ENCODE measurements around the gene SDHAF2.

DNA sequence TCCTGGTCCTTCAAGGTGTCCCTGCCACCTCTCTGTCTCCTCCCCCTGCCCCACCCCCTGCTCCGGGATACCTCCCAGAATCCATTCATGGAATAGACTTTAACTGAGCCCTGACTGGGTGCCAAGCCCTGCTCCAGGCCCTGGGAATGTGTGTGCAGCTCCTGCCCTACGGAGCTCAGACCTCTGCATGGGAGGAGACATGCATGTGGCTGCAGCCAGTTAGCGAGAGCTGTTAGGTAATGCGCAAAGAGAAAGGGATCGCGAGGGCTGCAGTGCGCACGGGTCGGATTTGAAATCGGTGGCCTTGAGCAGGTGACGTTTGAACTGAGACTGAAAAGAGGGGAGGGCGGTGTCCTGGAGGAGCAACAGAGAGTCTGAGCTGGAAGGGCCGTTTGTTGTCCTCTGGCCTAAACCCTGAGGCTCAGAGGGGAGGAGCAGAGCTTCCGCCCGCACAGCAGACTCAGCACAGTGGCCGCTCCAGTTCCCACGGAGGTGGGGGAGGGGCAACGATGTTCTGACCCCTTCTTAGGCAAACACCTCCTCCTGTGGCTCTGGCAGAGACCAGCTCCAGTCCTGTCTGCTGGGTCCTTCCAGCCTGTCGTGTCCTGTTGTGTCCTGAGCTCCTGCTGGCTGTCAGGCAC is 58.8 kb downstream of the SDHAF2 start:
- TF ChIP-seq, protein P1, sequence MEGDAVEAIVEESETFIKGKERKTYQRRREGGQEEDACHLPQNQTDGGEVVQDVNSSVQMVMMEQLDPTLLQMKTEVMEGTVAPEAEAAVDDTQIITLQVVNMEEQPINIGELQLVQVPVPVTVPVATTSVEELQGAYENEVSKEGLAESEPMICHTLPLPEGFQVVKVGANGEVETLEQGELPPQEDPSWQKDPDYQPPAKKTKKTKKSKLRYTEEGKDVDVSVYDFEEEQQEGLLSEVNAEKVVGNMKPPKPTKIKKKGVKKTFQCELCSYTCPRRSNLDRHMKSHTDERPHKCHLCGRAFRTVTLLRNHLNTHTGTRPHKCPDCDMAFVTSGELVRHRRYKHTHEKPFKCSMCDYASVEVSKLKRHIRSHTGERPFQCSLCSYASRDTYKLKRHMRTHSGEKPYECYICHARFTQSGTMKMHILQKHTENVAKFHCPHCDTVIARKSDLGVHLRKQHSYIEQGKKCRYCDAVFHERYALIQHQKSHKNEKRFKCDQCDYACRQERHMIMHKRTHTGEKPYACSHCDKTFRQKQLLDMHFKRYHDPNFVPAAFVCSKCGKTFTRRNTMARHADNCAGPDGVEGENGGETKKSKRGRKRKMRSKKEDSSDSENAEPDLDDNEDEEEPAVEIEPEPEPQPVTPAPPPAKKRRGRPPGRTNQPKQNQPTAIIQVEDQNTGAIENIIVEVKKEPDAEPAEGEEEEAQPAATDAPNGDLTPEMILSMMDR (conservative IDR thresholded peaks at IDR 0.05; ENCODE audit: low read depth, low read length): no peak
- TF ChIP-seq EZH2 (IDR thresholded peaks at IDR 0.05; ENCODE audit: borderline replicate concordance, low read depth, low read length, poor library complexity, severe bottlenecking): no peak
